Measurements from ENCODE around the gene COL20A1. TPM values are rescaled to one million over a fixed set of nuclear protein-coding genes. Genes with fewer than 3 reads are reported as not detected.

COL20A1 gene
- total RNA-seq, 1 experiment from 2014 or later, result 0.23 TPM

DNA sequence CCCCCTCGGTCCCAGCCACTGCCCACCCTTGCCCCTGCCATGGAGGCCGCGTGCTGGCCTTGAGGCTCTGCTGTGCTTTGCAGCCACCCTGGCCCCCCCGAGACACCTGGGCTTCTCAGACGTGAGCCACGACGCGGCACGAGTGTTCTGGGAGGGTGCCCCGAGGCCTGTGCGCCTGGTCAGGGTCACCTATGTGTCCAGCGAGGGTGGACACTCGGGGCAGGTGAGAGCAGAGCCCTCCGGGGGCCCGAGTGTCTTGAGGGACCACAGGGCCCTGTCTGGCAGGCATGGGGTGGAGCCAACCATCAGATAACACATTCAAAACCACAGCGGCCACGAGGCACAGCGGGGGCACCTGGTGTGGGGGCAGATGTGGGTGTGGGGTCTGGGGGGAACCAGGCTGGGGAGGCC lies 18.9 kb downstream of the COL20A1 start:
- no peaks in the 10 kb centered on the region for H3K9me3 ChIP-seq (ENCODE audit: control insufficient read depth, insufficient read depth, low read depth, low read length)

DNA sequence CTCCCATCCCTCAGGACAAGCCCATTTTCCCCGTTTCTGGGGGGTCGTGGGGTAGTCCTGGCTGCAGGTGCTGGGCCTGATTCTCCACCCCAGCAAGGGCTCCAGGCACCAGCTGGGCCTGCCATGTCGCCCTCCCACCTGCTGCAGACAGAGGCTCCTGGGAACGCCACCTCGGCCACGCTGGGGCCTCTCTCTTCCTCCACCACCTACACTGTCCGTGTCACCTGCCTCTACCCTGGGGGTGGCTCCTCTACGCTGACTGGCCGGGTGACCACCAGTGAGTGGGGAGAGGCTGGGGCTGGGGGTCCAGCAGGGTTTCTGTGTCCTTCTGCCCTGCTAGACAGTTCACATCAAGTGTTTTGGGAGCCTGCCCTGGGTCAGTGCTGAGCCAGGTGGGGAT lies 19.3 kb downstream of the COL20A1 start:
- ChIA-PET POLR2A (no interaction called here), CTCF (no interaction called here)
- no TSS peak for BruUV-seq (replicated peaks)

More for the DNA sequence above, 18.9 kb downstream of the COL20A1 start:
- Histone ChIP-seq H3K4me1 (ENCODE audit: control insufficient read depth, insufficient read depth, low read length) (no peaks in the 10 kb centered on the region; the same call in none of the 2 replicates), H3K4me3 (ENCODE audit: low read depth in 2 of 2, low read length in 2 of 2) (no peak overlapping the region), H3K27me3 (ENCODE audit: control insufficient read depth, insufficient read depth, low read length) (no peaks in the 10 kb centered on the region), H3K36me3 (ENCODE audit: control insufficient read depth, insufficient read depth, low read length) (no peaks in the 10 kb centered on the region), H3K27ac (ENCODE audit: low read length) (no peak overlapping the region)
- POLR2A ChIA-PET, result no interaction called here
- CTCF ChIA-PET, result no interaction called here
- ATAC-seq (no peak), DNase-seq (ENCODE audit: low read depth, low spot score) (no peak)
- in situ Hi-C loops (cut with HindIII; ENCODE audit: low pct_unique_long_range_greater_than_20kb, low sequenced_read_pairs) (no loop called here), intact Hi-C loops (cut with micrococcal nuclease; ENCODE audit: unreplicated experiment) (no loop called here)
- BruUV-seq (replicated peaks), result no TSS peak
- TF ChIP-seq POLR2AphosphoS5 (IDR thresholded peaks at IDR 0.05; ENCODE audit: low read depth, low read length), result no peak
- TF ChIP-seq SIN3A (IDR thresholded peaks at IDR 0.05; ENCODE audit: borderline replicate concordance, insufficient read depth, low read depth, low read length), result no peak
- TF ChIP-seq, protein P1, sequence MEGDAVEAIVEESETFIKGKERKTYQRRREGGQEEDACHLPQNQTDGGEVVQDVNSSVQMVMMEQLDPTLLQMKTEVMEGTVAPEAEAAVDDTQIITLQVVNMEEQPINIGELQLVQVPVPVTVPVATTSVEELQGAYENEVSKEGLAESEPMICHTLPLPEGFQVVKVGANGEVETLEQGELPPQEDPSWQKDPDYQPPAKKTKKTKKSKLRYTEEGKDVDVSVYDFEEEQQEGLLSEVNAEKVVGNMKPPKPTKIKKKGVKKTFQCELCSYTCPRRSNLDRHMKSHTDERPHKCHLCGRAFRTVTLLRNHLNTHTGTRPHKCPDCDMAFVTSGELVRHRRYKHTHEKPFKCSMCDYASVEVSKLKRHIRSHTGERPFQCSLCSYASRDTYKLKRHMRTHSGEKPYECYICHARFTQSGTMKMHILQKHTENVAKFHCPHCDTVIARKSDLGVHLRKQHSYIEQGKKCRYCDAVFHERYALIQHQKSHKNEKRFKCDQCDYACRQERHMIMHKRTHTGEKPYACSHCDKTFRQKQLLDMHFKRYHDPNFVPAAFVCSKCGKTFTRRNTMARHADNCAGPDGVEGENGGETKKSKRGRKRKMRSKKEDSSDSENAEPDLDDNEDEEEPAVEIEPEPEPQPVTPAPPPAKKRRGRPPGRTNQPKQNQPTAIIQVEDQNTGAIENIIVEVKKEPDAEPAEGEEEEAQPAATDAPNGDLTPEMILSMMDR (IDR thresholded peaks at IDR 0.05), result no peak
- TF ChIP-seq TCF7L2 (IDR thresholded peaks at IDR 0.05; ENCODE audit: low read depth, low read length), result no peak
- TF ChIP-seq, protein P2, sequence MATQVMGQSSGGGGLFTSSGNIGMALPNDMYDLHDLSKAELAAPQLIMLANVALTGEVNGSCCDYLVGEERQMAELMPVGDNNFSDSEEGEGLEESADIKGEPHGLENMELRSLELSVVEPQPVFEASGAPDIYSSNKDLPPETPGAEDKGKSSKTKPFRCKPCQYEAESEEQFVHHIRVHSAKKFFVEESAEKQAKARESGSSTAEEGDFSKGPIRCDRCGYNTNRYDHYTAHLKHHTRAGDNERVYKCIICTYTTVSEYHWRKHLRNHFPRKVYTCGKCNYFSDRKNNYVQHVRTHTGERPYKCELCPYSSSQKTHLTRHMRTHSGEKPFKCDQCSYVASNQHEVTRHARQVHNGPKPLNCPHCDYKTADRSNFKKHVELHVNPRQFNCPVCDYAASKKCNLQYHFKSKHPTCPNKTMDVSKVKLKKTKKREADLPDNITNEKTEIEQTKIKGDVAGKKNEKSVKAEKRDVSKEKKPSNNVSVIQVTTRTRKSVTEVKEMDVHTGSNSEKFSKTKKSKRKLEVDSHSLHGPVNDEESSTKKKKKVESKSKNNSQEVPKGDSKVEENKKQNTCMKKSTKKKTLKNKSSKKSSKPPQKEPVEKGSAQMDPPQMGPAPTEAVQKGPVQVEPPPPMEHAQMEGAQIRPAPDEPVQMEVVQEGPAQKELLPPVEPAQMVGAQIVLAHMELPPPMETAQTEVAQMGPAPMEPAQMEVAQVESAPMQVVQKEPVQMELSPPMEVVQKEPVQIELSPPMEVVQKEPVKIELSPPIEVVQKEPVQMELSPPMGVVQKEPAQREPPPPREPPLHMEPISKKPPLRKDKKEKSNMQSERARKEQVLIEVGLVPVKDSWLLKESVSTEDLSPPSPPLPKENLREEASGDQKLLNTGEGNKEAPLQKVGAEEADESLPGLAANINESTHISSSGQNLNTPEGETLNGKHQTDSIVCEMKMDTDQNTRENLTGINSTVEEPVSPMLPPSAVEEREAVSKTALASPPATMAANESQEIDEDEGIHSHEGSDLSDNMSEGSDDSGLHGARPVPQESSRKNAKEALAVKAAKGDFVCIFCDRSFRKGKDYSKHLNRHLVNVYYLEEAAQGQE (IDR thresholded peaks at IDR 0.05; ENCODE audit: insufficient read depth in 1 of 2, low read depth in 2 of 2, low read length in 1 of 2), result no peak

More for the DNA sequence above, 19.3 kb downstream of the COL20A1 start:
- in situ Hi-C loops (cut with HindIII; ENCODE audit: low pct_unique_long_range_greater_than_20kb, low sequenced_read_pairs), result no loop called here
- DNase-seq (ENCODE audit: low read depth, low spot score) (no peak), ATAC-seq (no peak)
- TF ChIP-seq, protein P2 (IDR thresholded peaks at IDR 0.05; ENCODE audit: insufficient read depth in 1 of 2, low read depth in 2 of 2, low read length in 1 of 2), result no peak
- TF ChIP-seq TCF7L2 (IDR thresholded peaks at IDR 0.05; ENCODE audit: low read depth, low read length), result no peak
- no peak for TF ChIP-seq SIN3A (IDR thresholded peaks at IDR 0.05; ENCODE audit: borderline replicate concordance, insufficient read depth, low read depth, low read length)
- TF ChIP-seq POLR2AphosphoS5 (IDR thresholded peaks at IDR 0.05; ENCODE audit: low read depth, low read length), result no peak
- TF ChIP-seq, protein P1 (IDR thresholded peaks at IDR 0.05), result no peak
- no peak overlapping the region for H3K4me3 ChIP-seq (ENCODE audit: low read depth in 2 of 2, low read length in 2 of 2)
- H3K27ac ChIP-seq (ENCODE audit: low read length), result no peak overlapping the region
- intact Hi-C loops (cut with micrococcal nuclease; ENCODE audit: unreplicated experiment), result no loop called here
- no peaks in the 10 kb centered on the region for H3K9me3 ChIP-seq (ENCODE audit: control insufficient read depth, insufficient read depth, low read depth, low read length)
- H3K4me1 ChIP-seq (ENCODE audit: control insufficient read depth, insufficient read depth, low read length), result no peaks in the 10 kb centered on the region; the same call in none of the 2 replicates
- H3K27me3 ChIP-seq (ENCODE audit: control insufficient read depth, insufficient read depth, low read length), result no peaks in the 10 kb centered on the region
- H3K36me3 ChIP-seq (ENCODE audit: control insufficient read depth, insufficient read depth, low read length), result no peaks in the 10 kb centered on the region
